ENCODE results near the gene CRYBB3. TPM values are rescaled to one million over a fixed set of nuclear protein-coding genes. Genes with fewer than 3 reads are reported as not detected.

The CRYBB3 gene
- 1 to 10 TPM in 1 of 2 donors, not detected in 1; 1.8 TPM for total RNA-seq

DNA sequence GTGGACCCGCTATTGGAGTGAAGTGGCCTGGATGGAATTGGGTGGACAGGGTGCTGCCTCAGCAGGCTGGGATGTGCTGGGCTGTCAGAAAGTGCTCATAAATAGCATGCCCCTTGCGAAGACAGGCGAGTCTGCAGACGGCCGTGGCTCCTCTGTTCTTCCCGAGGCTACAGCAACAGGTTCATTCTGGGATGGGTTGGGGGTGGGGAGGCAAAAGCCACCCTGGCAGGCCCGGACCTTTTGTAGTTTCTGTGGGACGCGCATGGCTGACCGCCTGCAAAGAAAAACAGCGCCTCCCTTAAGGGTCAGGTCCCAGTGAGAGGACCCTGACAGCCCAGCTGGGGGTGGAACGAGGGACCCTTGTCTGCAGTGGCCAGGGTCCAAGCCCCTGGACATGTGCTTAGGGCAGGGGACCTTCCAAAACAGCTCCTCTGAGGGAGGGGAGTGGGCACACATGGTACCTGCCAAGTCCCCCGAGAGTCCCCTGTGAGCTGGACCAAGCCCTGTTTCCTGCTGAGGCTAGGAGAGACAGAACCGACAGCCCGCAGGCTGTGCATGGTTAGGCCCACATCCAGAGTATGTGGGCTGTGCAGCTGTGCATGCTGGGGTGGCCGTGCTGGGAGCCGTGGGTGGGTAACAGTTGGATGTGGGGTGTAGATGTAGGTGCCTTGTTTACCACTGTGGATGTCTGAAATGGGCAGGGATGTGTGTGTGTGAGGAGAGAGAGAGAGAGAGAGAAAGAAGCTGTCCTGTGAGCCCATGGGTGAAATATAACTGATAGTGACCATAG, at the start of gene CRYBB3:
Gene CRYBB3, plus strand, starts transcription at position 128 of the 790 bp plus-strand sequence. CDS start 1,539 bp downstream, outside the sequence.
- Histone ChIP-seq H3K27me3 (replicated peaks; ENCODE audit: insufficient read depth) (no peaks in the 10 kb centered on the region), H3K4me1 (ENCODE audit: control insufficient read depth in 1 of 2, low read depth in 2 of 2) (no peaks in the 10 kb centered on the region), H3K36me3 (peaks cover 14% of the 10 kb centered on the region), H3K9me3 (no peaks in the 10 kb centered on the region), H3K27ac (no peak within 1 kb of the TSS), H3K4me3 (no peak within 1 kb of the TSS)
- TF ChIP-seq, protein P1, sequence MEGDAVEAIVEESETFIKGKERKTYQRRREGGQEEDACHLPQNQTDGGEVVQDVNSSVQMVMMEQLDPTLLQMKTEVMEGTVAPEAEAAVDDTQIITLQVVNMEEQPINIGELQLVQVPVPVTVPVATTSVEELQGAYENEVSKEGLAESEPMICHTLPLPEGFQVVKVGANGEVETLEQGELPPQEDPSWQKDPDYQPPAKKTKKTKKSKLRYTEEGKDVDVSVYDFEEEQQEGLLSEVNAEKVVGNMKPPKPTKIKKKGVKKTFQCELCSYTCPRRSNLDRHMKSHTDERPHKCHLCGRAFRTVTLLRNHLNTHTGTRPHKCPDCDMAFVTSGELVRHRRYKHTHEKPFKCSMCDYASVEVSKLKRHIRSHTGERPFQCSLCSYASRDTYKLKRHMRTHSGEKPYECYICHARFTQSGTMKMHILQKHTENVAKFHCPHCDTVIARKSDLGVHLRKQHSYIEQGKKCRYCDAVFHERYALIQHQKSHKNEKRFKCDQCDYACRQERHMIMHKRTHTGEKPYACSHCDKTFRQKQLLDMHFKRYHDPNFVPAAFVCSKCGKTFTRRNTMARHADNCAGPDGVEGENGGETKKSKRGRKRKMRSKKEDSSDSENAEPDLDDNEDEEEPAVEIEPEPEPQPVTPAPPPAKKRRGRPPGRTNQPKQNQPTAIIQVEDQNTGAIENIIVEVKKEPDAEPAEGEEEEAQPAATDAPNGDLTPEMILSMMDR (IDR thresholded peaks at IDR 0.05): no peak
- ATAC-seq (ENCODE audit: insufficient number of reproducible peaks, low FRiP score, low read depth): no peak
- DNase-seq (ENCODE audit: low spot score): no peak

DNA sequence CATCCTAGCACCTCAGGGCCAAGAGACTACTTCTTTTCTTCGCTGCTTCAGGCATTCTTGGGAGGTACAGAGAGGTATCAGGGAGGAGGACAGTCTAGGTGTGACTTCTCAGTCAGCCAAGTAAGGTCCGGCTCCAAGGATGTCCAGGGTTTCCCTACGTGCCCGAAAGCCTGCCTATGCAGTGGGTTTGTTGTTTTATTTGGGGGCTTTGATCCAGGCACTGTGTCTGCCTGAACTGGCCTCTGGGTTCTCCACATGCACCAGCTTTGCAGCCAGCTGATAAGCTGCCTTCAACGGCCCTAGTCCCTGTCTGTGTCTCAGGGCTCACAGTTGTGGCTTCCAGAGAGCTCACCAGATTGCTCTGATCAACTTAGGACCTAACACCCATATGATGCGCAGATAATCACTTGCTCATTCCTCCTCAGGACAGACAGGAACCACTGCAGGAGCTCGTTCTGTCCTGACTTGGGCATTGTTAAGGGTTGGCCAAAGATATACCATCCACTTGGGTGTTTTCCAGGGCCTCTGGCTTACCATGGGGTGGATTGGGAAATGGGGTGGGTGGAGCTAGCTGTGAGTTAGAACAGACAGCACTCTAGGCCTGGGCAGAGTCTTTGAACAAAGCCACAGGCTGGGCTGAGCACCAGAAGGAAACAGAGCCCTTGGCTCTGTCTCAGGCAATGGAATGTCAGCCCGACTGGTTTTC, 45.5 kb upstream of the CRYBB3 start:
- ATAC-seq (ENCODE audit: insufficient number of reproducible peaks, low FRiP score, low read depth) (peak; percentile 81), DNase-seq (ENCODE audit: low spot score) (peak; percentile 39)
- no peaks in the 10 kb centered on the region for H3K27me3 ChIP-seq (replicated peaks; ENCODE audit: insufficient read depth)
- TF ChIP-seq, protein P1 (IDR thresholded peaks at IDR 0.05): no peak
- no peaks in the 10 kb centered on the region for H3K36me3 ChIP-seq
- peak overlapping the region; percentile 21 to 56 for H3K27ac ChIP-seq
- H3K4me3 ChIP-seq: no peak overlapping the region
- peaks cover 14 to 32% of the 10 kb centered on the region in 2 donors for H3K4me1 ChIP-seq (ENCODE audit: control insufficient read depth in 1 of 2, low read depth in 2 of 2)
- no peaks in the 10 kb centered on the region for H3K9me3 ChIP-seq

DNA sequence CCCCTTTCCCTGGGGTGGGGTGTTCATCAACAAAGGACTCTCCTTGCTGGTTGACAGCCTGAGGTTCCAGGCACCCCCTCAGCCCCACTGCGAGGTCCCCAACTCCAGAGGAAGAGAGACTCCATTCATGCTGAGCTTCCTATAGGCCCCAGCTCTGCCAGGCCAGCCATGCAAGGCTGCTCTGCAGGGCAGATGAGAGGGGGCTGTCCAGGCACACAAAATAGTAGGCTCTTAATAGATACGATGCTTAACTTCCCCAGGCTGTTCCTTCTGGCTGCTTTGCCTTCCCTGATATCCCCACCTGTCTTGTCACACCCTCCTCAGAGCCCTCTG, 45.0 kb upstream of the CRYBB3 start:
- peak overlapping the region; percentile 21 to 39 for H3K27ac ChIP-seq
- H3K9me3 ChIP-seq: no peaks in the 10 kb centered on the region
- no peak overlapping the region for H3K4me3 ChIP-seq
- no peak for ATAC-seq (ENCODE audit: insufficient number of reproducible peaks, low FRiP score, low read depth)
- no peaks in the 10 kb centered on the region for H3K27me3 ChIP-seq (replicated peaks; ENCODE audit: insufficient read depth)
- no peak for DNase-seq (ENCODE audit: low spot score)
- no peaks in the 10 kb centered on the region for H3K36me3 ChIP-seq
- peaks cover 14 to 35% of the 10 kb centered on the region in 2 donors for H3K4me1 ChIP-seq (ENCODE audit: control insufficient read depth in 1 of 2, low read depth in 2 of 2)
- TF ChIP-seq, protein P1 (IDR thresholded peaks at IDR 0.05): no peak

DNA sequence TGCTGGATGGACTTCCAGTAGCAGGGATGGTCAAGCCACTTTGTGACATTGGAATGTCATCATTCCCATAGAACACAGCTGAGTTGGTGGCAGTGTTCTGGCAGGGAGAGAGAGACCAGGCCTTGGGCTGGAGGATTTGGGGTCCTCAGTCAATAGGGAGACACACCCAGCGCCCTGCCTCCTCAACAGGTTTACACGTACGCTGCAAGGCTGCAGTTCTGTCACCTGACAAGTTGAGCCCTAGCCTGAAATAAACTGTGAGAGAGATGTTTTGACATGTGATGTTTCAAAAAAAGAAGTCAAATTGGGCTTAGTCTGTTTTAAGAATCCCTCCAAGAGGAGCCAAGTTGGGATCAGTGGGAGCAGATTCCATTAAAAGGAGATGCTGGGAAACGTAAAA, 42.9 kb upstream of the CRYBB3 start:
- H3K36me3 ChIP-seq: no peaks in the 10 kb centered on the region
- TF ChIP-seq, protein P1 (IDR thresholded peaks at IDR 0.05): no peak
- H3K27me3 ChIP-seq (replicated peaks; ENCODE audit: insufficient read depth): no peaks in the 10 kb centered on the region
- peaks cover 14 to 35% of the 10 kb centered on the region in 2 donors for H3K4me1 ChIP-seq (ENCODE audit: control insufficient read depth in 1 of 2, low read depth in 2 of 2)
- H3K9me3 ChIP-seq: no peaks in the 10 kb centered on the region
- ATAC-seq (ENCODE audit: insufficient number of reproducible peaks, low FRiP score, low read depth): no peak
- no peak overlapping the region for H3K4me3 ChIP-seq
- no peak for DNase-seq (ENCODE audit: low spot score)
- H3K27ac ChIP-seq: no peak overlapping the region

DNA sequence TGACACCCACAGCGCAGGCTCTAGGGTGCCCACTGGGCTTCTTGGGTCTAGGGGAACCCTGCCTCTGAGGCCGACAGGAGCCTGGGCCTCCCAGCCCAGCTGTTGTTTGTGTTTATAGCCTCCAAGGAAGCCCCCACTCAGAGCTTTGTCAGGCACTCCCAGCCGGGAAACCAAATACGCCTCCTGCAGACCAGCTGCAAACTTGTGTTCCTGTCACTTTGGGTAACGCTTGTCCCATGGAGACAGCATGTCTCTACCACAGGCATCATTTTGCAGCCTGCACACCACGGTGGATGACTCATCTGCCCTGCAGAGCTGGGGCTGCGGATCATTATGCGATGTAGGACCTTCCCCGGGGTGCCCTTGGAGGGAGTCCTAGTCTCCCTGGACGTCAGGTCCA, 40.6 kb upstream of the CRYBB3 start:
- Histone ChIP-seq H3K27me3 (replicated peaks; ENCODE audit: insufficient read depth) (no peaks in the 10 kb centered on the region), H3K4me1 (ENCODE audit: control insufficient read depth in 1 of 2, low read depth in 2 of 2) (peaks cover 13 to 28% of the 10 kb centered on the region in 2 donors), H3K4me3 (no peak overlapping the region), H3K36me3 (no peaks in the 10 kb centered on the region), H3K9me3 (no peaks in the 10 kb centered on the region), H3K27ac (no peak overlapping the region)
- TF ChIP-seq, protein P1 (IDR thresholded peaks at IDR 0.05): no peak
- ATAC-seq (ENCODE audit: insufficient number of reproducible peaks, low FRiP score, low read depth) (no peak), DNase-seq (ENCODE audit: low spot score) (no peak)

Measured in thoracic aorta (tissue), 2 donors.